ENCODE measurements around the gene EXOC8.

EXOC8 gene

GRCh38 chr1:231337472-231338269 is at the start of gene EXOC8:
TSS of gene EXOC8 (minus strand) at chr1:231337852. CDS start at chr1:231337745, 107 bp downstream.
- DNase-seq = peak; percentile 96 to 97

GRCh38 chr1:231386466-231386865 is 48.8 kb upstream of the EXOC8 start:
- DNase-seq = no peak

- DNase-seq = no peak
These were observed 47.7 kb upstream of the EXOC8 start for GRCh38 chr1:231385416-231385748.

- no peak for DNase-seq
These were observed 47.2 kb upstream of the EXOC8 start for GRCh38 chr1:231384696-231385415.

GRCh38 chr1:231383159-231383860 is 45.7 kb upstream of the EXOC8 start:
- DNase-seq = no peak

GRCh38 chr1:231382426-231382825 is 44.8 kb upstream of the EXOC8 start:
- no peak for DNase-seq

GRCh38 chr1:231381729-231382128 is 44.1 kb upstream of the EXOC8 start:
- DNase-seq = no peak

GRCh38 chr1:231376875-231377549 is 39.4 kb upstream of the EXOC8 start:
- DNase-seq = peak in 1 of 2 experiments; percentile 9

- no peak for DNase-seq
These were observed 38.4 kb upstream of the EXOC8 start for GRCh38 chr1:231376101-231376500.

GRCh38 chr1:231374394-231374793 is 36.7 kb upstream of the EXOC8 start:
- DNase-seq = no peak

- DNase-seq = no peak
These were observed 34.8 kb upstream of the EXOC8 start for GRCh38 chr1:231372501-231372900.

- DNase-seq = no peak
These were observed 31.6 kb upstream of the EXOC8 start for GRCh38 chr1:231369282-231369681.

GRCh38 chr1:231364192-231364591 is 26.5 kb upstream of the EXOC8 start:
- DNase-seq = no peak

- DNase-seq = no peak
These were observed 26.0 kb upstream of the EXOC8 start for GRCh38 chr1:231363624-231364023.

GRCh38 chr1:231362325-231362724 is 24.7 kb upstream of the EXOC8 start:
- no peak for DNase-seq

- DNase-seq = peak; percentile 81 to 86
These were observed 21.5 kb upstream of the EXOC8 start for GRCh38 chr1:231359113-231359512.

- peak; percentile 89 to 94 for DNase-seq
These were observed 20.2 kb upstream of the EXOC8 start for GRCh38 chr1:231357831-231358354.

GRCh38 chr1:231357187-231357772 is 19.6 kb upstream of the EXOC8 start:
- DNase-seq = no peak

GRCh38 chr1:231355171-231355570 is 17.5 kb upstream of the EXOC8 start:
- DNase-seq = no peak

- DNase-seq = no peak
These were observed 16.8 kb upstream of the EXOC8 start for GRCh38 chr1:231354330-231355020.

- DNase-seq = no peak
These were observed 15.4 kb upstream of the EXOC8 start for GRCh38 chr1:231353086-231353485.

GRCh38 chr1:231351816-231352215 is 14.2 kb upstream of the EXOC8 start:
- DNase-seq = no peak
